A673 (cell line): ENCODE measurements around the gene KCTD16. TPM values are rescaled to one million over a fixed set of nuclear protein-coding genes. Genes with fewer than 3 reads are reported as not detected.
A peak's percentile ranks its signal among the peaks of the same experiment; 100 is the strongest.

ENCODE experiments used
- Bru-seq: library from RNA; stranded (reverse); fragments of 400-500 nt; gene quantifications from one replicate; lab custom pipeline; 2021; lab: Mats Ljungman, UMichigan
- BruChase-seq, 2 experiments: library from RNA; stranded (reverse); fragments of 400-500 nt; gene quantifications; one replicate each; lab custom pipeline; 2021; lab: Mats Ljungman, UMichigan
- BruUV-seq: library from RNA; stranded (reverse); fragments of 400-500 nt; replicated peaks from 2 replicates; lab custom pipeline; 2021; lab: Mats Ljungman, UMichigan
- CTCF ChIA-PET: fragments of 300-600 bp; sonication (Branson Sonifier 250); formaldehyde crosslinking; loops from one replicate; lab custom pipeline; 2022; ENCODE audit warnings: antibody characterized with exemption; lab: Charles Lee
- POLR2A ChIA-PET: fragments of 300-600 bp; sonication (Branson Sonifier 250); formaldehyde crosslinking; loops from one replicate; lab custom pipeline; 2022; ENCODE audit warnings: antibody characterized with exemption; ENCODE audit not compliant: low non-redundant PET; lab: Charles Lee
- DNase-seq: peaks from one replicate; pipeline ENCODE4 v3.0.0-alpha.2; 2015; ENCODE audit warnings: low spot score
- H3K27ac ChIP-seq: fragments of 200-600 bp; sonication (generic); 2 replicates; pipeline ENCODE4 v1.5.1; 2016; ENCODE audit warnings: mixed run types, low read depth, mild to moderate bottlenecking, mixed read lengths, antibody characterized with exemption, low read length; ENCODE audit not compliant: poor library complexity, severe bottlenecking
- H3K27me3 ChIP-seq: fragments of 200-600 bp; sonication (generic); replicated peaks from 2 replicates; pipeline ENCODE4 v1.6.1; 2017; ENCODE audit warnings: mixed run types, low read depth, mild to moderate bottlenecking, mixed read lengths, antibody characterized with exemption, low read length; ENCODE audit not compliant: insufficient read depth, poor library complexity
- H3K36me3 ChIP-seq: fragments of 200-600 bp; sonication (generic); 2 replicates; pipeline ENCODE4 v1.6.1; 2016; ENCODE audit warnings: mixed run types, mild to moderate bottlenecking, mixed read lengths, antibody characterized with exemption, low read length; ENCODE audit not compliant: insufficient read depth, poor library complexity, severe bottlenecking
- H3K4me1 ChIP-seq: fragments of 200-600 bp; sonication (generic); 2 replicates; pipeline ENCODE4 v1.6.1; 2017; ENCODE audit warnings: mixed run types, mild to moderate bottlenecking, mixed read lengths, antibody characterized with exemption, low read length; ENCODE audit not compliant: insufficient read depth, poor library complexity, severe bottlenecking
- H3K4me3 ChIP-seq: fragments of 200-600 bp; sonication (generic); 2 replicates; pipeline ENCODE4 v1.5.1; 2016; ENCODE audit warnings: low read depth, mixed run types, mild to moderate bottlenecking, mixed read lengths, low read length; ENCODE audit not compliant: poor library complexity, severe bottlenecking
- H3K9me3 ChIP-seq: fragments of 200-600 bp; sonication (generic); 2 replicates; pipeline ENCODE4 v1.6.1; 2016; ENCODE audit warnings: mixed run types, low read depth, mild to moderate bottlenecking, mixed read lengths, antibody characterized with exemption, low read length; ENCODE audit not compliant: poor library complexity, severe bottlenecking
- CTCF ChIP-seq: fragments of 300-800, 200-600 bp; sonication (generic); conservative IDR thresholded peaks from 2 replicates; pipeline ENCODE4 v1.5.1; 2017; ENCODE audit warnings: low read depth, mild to moderate bottlenecking, antibody characterized with exemption, low read length, moderate library complexity, mixed read lengths
- EZH2 ChIP-seq: fragments of 200-600 bp; sonication (generic); IDR thresholded peaks from 2 replicates; pipeline ENCODE4 v1.6.1; 2017; ENCODE audit warnings: borderline replicate concordance, low read depth, mild to moderate bottlenecking, mixed read lengths, antibody characterized with exemption, low read length; ENCODE audit not compliant: poor library complexity, severe bottlenecking
- intact Hi-C: fragments of 100-400 bp; cut with micrococcal nuclease; formaldehyde crosslinking; loops from one replicate; pipeline ENCODE4 v1.10.0; 2022; ENCODE audit not compliant: unreplicated experiment
- long read RNA-seq: library from polyadenylated mRNA; stranded (forward); transcript quantifications from one replicate; pipeline ENCODE4 v2.0.0, GENCODE V29; 2022
- total RNA-seq: library from RNA; stranded (reverse); gene quantifications from 2 replicates; pipeline ENCODE4 v1.2.3, GENCODE V29; 2021

Gene KCTD16
- total RNA-seq (1.1 and 1.3 TPM in 2 replicates), Bru-seq, nascent RNA (percentile 40 among the genes with signal in this experiment), BruChase-seq, experiment 1, labeled RNA remaining after a 2-hour chase (percentile 46 among the genes with signal in this experiment), BruChase-seq, experiment 2, labeled RNA remaining after a 6-hour chase (percentile 43 among the genes with signal in this experiment)
- long read RNA-seq, partial matches to known transcripts: 0 of 3 reads
- long read RNA-seq, other reads (novel, unspliced or antisense): 3 of 3 reads

GRCh38 chr5:144170276-144171024 is at the start of gene KCTD16, which contains the start of gene YIPF5:
Gene KCTD16 (plus strand): TSS chr5:144170873.
Gene YIPF5 (minus strand): TSS chr5:144170659. CDS start chr5:144169955, 704 bp downstream.
- ChIA-PET POLR2A (interaction anchor here (0.6 to 0.7 kb wide), 2 partner anchors 23 to 65 kb away, joined by 3 read pairs; no protein-coding TSS in a partner anchor), CTCF (interaction anchor here (0.5 kb wide), 2 partner anchors 10 to 12 kb away, joined by 3 to 4 read pairs; no protein-coding TSS in a partner anchor)
- intact Hi-C loops: no loop called here
- Histone ChIP-seq H3K9me3 (no peaks in the 10 kb centered on the region), H3K4me3 (peak within 1 kb of the TSS; percentile 84), H3K4me1 (peaks cover 8% of the 10 kb centered on the region), H3K27me3 (peaks cover 8% of the 10 kb centered on the region), H3K36me3 (peaks cover 17% of the 10 kb centered on the region), H3K27ac (peak within 1 kb of the TSS; percentile 78)
- peak; percentile 98 for DNase-seq
- TF ChIP-seq EZH2: no peak
- TF ChIP-seq CTCF: no peak
- BruUV-seq: no TSS peak

GRCh38 chr5:144121577-144121976 is 49.1 kb upstream of the KCTD16 start:
- BruUV-seq: no TSS peak
- intact Hi-C loops: no loop called here
- no peak overlapping the region for H3K4me3 ChIP-seq
- ChIA-PET POLR2A (no interaction called here), CTCF (no interaction called here)
- no peak overlapping the region for H3K27ac ChIP-seq
- no peak for DNase-seq
- H3K4me1 ChIP-seq: no peaks in the 10 kb centered on the region
- H3K27me3 ChIP-seq: no peaks in the 10 kb centered on the region
- no peaks in the 10 kb centered on the region for H3K36me3 ChIP-seq
- TF ChIP-seq CTCF: no peak
- TF ChIP-seq EZH2: no peak
- no peaks in the 10 kb centered on the region for H3K9me3 ChIP-seq

- POLR2A ChIA-PET: no interaction called here
- H3K27ac ChIP-seq: no peak overlapping the region
- H3K27me3 ChIP-seq: no peaks in the 10 kb centered on the region
- intact Hi-C loops: no loop called here
- DNase-seq: no peak
- H3K36me3 ChIP-seq: no peaks in the 10 kb centered on the region
- no peaks in the 10 kb centered on the region for H3K9me3 ChIP-seq
- H3K4me3 ChIP-seq: no peak overlapping the region
- H3K4me1 ChIP-seq: no peaks in the 10 kb centered on the region
- BruUV-seq: no TSS peak
- CTCF ChIA-PET: no interaction called here
- TF ChIP-seq EZH2: no peak
- no peak for TF ChIP-seq CTCF
Observed at GRCh38 chr5:144122081-144122480, 48.6 kb upstream of the KCTD16 start.
